ENCODE measurements around the gene MMP7.
"Not testable (repeated sequence)": the region's sequence is repeated elsewhere in the genome, so short reads cannot be mapped to it uniquely, and the experiment has no call there.

Gene MMP7

GRCh38 chr11:102534261-102534872 lies 3.8 kb upstream of the MMP7 start:
- DNase-seq, result no peak

GRCh38 chr11:102528618-102529017 lies 1.9 kb downstream of the MMP7 start:
- no peak for DNase-seq

GRCh38 chr11:102527684-102528083 lies 2.9 kb downstream of the MMP7 start:
- DNase-seq, result no peak

GRCh38 chr11:102527041-102527440 lies 3.5 kb downstream of the MMP7 start:
- no peak for DNase-seq

GRCh38 chr11:102523887-102524286 lies 6.7 kb downstream of the MMP7 start:
- no peak for DNase-seq

GRCh38 chr11:102523189-102523570 lies 7.4 kb downstream of the MMP7 start:
- no peak for DNase-seq

- peak; percentile 50 for DNase-seq
These were observed 8.0 kb downstream of the MMP7 start for GRCh38 chr11:102522312-102523188.

GRCh38 chr11:102521121-102521520 lies 9.4 kb downstream of the MMP7 start:
- no peak for DNase-seq

GRCh38 chr11:102520514-102520913 lies 10.0 kb downstream of the MMP7 start:
- DNase-seq, result no peak

GRCh38 chr11:102518296-102519094 lies 12.1 kb downstream of the MMP7 start:
- DNase-seq, result no peak

GRCh38 chr11:102517670-102518069 lies 12.9 kb downstream of the MMP7 start:
- DNase-seq, result no peak

- DNase-seq, result peak; percentile 39
These were observed 14.4 kb downstream of the MMP7 start for GRCh38 chr11:102516179-102516578.

- no peak for DNase-seq
These were observed 16.7 kb downstream of the MMP7 start for GRCh38 chr11:102513869-102514268.

- DNase-seq, result no peak
These were observed 20.0 kb downstream of the MMP7 start for GRCh38 chr11:102510439-102511135.

- DNase-seq, result not testable (repeated sequence)
These were observed 27.7 kb downstream of the MMP7 start for GRCh38 chr11:102502831-102503230.

- no peak for DNase-seq
These were observed 29.7 kb downstream of the MMP7 start for GRCh38 chr11:102500829-102501228.

GRCh38 chr11:102499931-102500330 lies 30.6 kb downstream of the MMP7 start:
- DNase-seq, result no peak

- DNase-seq, result no peak
These were observed 31.4 kb downstream of the MMP7 start for GRCh38 chr11:102499151-102499550.

- DNase-seq, result no peak
These were observed 33.5 kb downstream of the MMP7 start for GRCh38 chr11:102497061-102497460.

GRCh38 chr11:102495161-102496042 lies 35.1 kb downstream of the MMP7 start:
- peak; percentile 71 for DNase-seq

GRCh38 chr11:102494216-102494615 lies 36.3 kb downstream of the MMP7 start:
- DNase-seq, result no peak

- DNase-seq, result no peak
These were observed 37.0 kb downstream of the MMP7 start for GRCh38 chr11:102493524-102493923.
